GM21619 (cell line): ENCODE results near the gene CFAP97D1.

ENCODE experiments used
- ATAC-seq: cut with Tn5 transposase; IDR thresholded peaks from one replicate; pipeline ENCODE4 v1.9.1; 2021; ENCODE audit not compliant: unreplicated experiment

CFAP97D1 gene

GRCh38 chr17:43823350-43824084 is 43.3 kb downstream of the CFAP97D1 start:
- no peak for ATAC-seq

DNA sequence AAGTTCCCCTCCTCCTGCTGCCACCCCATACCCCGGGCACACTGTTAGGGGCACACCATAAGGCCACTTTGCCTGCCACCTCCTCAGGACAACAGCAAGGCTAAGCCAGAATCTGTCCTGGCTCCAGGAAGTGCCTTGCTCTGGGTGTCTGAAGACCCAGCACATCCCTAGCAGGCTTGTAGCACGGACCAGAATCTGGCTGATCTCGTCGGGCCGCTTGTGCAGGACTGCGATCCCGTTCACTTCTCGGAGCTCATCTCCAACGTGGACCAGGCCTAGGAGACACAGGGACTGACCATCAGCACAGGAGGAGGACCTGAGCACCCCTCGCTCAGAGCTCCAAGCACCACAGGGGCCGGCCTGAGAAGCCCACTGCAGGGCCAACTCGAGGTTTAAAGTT is 45.3 kb downstream of the CFAP97D1 start:
- ATAC-seq: no peak

- ATAC-seq: no peak
These were observed 46.0 kb downstream of the CFAP97D1 start for GRCh38 chr17:43826206-43826605.

GRCh38 chr17:43827596-43827995 is 47.4 kb downstream of the CFAP97D1 start:
- ATAC-seq: no peak

- ATAC-seq: no peak
These were observed 49.5 kb downstream of the CFAP97D1 start for GRCh38 chr17:43829738-43830137.

GRCh38 chr17:43830510-43831140 is 50.4 kb downstream of the CFAP97D1 start:
- no peak for ATAC-seq

GRCh38 chr17:43831633-43832032 is 51.4 kb downstream of the CFAP97D1 start:
- ATAC-seq: no peak

DNA sequence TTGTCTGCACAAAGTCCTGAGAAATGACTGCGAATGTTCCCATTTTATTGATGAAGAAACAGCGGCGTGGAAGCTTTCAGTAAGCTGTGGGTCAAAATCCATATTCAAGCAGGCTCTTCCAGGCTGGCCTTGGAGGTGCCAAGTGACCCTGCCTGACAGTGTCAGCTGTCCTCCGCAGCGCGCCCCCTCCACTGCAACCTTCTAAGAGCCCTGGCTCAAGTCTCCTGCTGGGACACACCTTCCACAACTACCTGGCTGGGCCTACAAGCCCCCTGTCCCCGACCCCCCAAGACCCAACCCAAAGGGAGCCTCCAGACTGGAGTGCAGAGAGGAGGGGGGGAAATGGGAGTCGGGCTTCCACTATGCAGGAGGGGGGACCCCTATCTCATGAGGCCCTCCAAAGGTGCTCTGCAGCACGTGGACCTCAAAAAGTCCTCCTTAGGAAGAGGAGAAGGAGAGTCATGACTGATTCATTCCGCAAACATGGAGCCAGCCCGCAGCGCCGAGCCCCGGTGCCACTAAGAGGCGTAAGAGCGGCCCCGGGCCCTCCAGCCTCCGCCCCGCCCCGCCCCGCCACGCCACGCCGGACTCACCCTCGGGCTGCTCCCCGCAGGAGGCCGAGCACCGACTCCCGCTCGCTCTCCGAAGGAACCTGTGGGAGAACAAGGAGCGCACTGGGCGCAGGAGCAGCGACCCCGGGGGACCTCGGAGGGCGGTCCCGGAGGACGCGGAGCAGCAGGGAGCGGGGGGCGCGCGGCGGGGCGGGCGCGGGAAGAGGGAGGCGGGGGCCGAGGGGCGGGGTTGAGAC is 52.1 kb downstream of the CFAP97D1 start:
- ATAC-seq: no peak

GRCh38 chr17:43832976-43833829 is 53.0 kb downstream of the CFAP97D1 start, which contains the start of gene MPP3:
Gene MPP3, minus strand, starts transcription at chr17:43833146. Its CDS starts 1,240 bp downstream, at chr17:43831906.
- no peak for ATAC-seq

- no peak for ATAC-seq
These were observed 53.9 kb downstream of the CFAP97D1 start for GRCh38 chr17:43834106-43834505.
